SU-DHL-6 (cell line): ENCODE measurements around the gene ASIC3.

Experiments used
- H2AFZ ChIP-seq: fragments of 200-600 bp; sonication (generic); 2 replicates; pipeline ENCODE4 v1.6.1; 2014; ENCODE audit warnings: low read depth, mild to moderate bottlenecking, moderate library complexity, mixed read lengths, antibody characterized with exemption, low read length; ENCODE audit not compliant: severe bottlenecking
- H3F3A ChIP-seq: fragments of 200-600 bp; shearing (Covaris generic); 2 replicates; pipeline ENCODE4 v1.6.0; 2016; ENCODE audit warnings: antibody characterized with exemption, mild to moderate bottlenecking; ENCODE audit not compliant: insufficient read depth
- H3K27ac ChIP-seq: fragments of 200-600 bp; sonication (generic); 2 replicates; pipeline ENCODE4 v1.5.1; 2016; ENCODE audit warnings: low read depth, mild to moderate bottlenecking, low read length, moderate library complexity, mixed read lengths
- H3K27me3 ChIP-seq: fragments of 200-600 bp; sonication (generic), shearing (Covaris generic); 2 replicates; pipeline ENCODE4 v1.6.0; 2014; ENCODE audit warnings: mild to moderate bottlenecking, low read length
- H3K36me3 ChIP-seq: fragments of 200-600 bp; sonication (generic); 2 replicates; pipeline ENCODE4 v1.6.1; 2014; ENCODE audit warnings: mild to moderate bottlenecking, low read length, mixed read lengths
- H3K4me2 ChIP-seq: fragments of 300-600, 200-600 bp; shearing (Covaris generic), sonication (generic); 2 replicates; pipeline ENCODE4 v1.6.0; 2014; ENCODE audit warnings: low read length, low read depth, mild to moderate bottlenecking; ENCODE audit not compliant: poor library complexity, severe bottlenecking
- H3K4me3 ChIP-seq: fragments of 200-600 bp; sonication (generic); 2 replicates; pipeline ENCODE4 v1.5.1; 2014; ENCODE audit warnings: antibody characterized with exemption, low read length, mild to moderate bottlenecking, mixed read lengths; ENCODE audit not compliant: insufficient read depth, poor library complexity, severe bottlenecking
- H3K79me2 ChIP-seq: fragments of 200-600 bp; sonication (generic); 2 replicates; pipeline ENCODE4 v1.6.1; 2014; ENCODE audit warnings: mild to moderate bottlenecking, low read length, moderate library complexity; ENCODE audit not compliant: insufficient read depth
- H3K9ac ChIP-seq: fragments of 200-600 bp; sonication (generic); 2 replicates; pipeline ENCODE4 v1.7.0; 2014; ENCODE audit warnings: mild to moderate bottlenecking, low read length
- H3K9me2 ChIP-seq: fragments of 200-600 bp; sonication (generic); replicated peaks from 2 replicates; pipeline ENCODE4 v1.6.1; 2014; ENCODE audit warnings: low read length; ENCODE audit not compliant: insufficient read depth
- H3K9me3 ChIP-seq: fragments of 200-600 bp; sonication (generic); 2 replicates; pipeline ENCODE4 v1.6.1; 2014; ENCODE audit warnings: low read length, mixed read lengths; ENCODE audit not compliant: insufficient read depth
- H4K20me1 ChIP-seq: fragments of 200-600 bp; sonication (generic); 2 replicates; pipeline ENCODE4 v1.6.1; 2014; ENCODE audit warnings: low read depth, mild to moderate bottlenecking, antibody characterized with exemption, low read length, moderate library complexity, mixed read lengths
- CTCF ChIP-seq: fragments of 200-600 bp; sonication (generic); IDR thresholded peaks from one replicate; pipeline ENCODE4 v1.5.1; 2017; ENCODE audit warnings: antibody characterized with exemption, mild to moderate bottlenecking, low read length, moderate library complexity; ENCODE audit not compliant: insufficient read depth, poor library complexity, severe bottlenecking
- EZH2phosphoT487 ChIP-seq: fragments of 200-600 bp; sonication (generic), shearing (Covaris generic); conservative IDR thresholded peaks from 2 replicates; pipeline ENCODE4 v1.6.1; 2018; ENCODE audit warnings: mild to moderate bottlenecking, antibody characterized with exemption, low read length, moderate library complexity, mixed read lengths

ASIC3 gene

GRCh38 chr7:151091988-151092387 lies 43.7 kb downstream of the ASIC3 start:
- H3K9me2 ChIP-seq, result no peaks in the 10 kb centered on the region
- H3K36me3 ChIP-seq, result no peaks in the 10 kb centered on the region
- no peaks in the 10 kb centered on the region for H3K79me2 ChIP-seq
- no peak overlapping the region for H3K4me3 ChIP-seq
- no peak overlapping the region for H2AFZ ChIP-seq
- no peak overlapping the region for H3K4me2 ChIP-seq
- H4K20me1 ChIP-seq, result no peaks in the 10 kb centered on the region
- H3K9ac ChIP-seq, result no peak overlapping the region
- no peaks in the 10 kb centered on the region for H3K27me3 ChIP-seq
- TF ChIP-seq EZH2phosphoT487, result no peak
- TF ChIP-seq CTCF, result no peak
- no peaks in the 10 kb centered on the region for H3K9me3 ChIP-seq
- H3K27ac ChIP-seq, result no peak overlapping the region
- H3F3A ChIP-seq, result no peaks in the 10 kb centered on the region

GRCh38 chr7:151093748-151094147 lies 45.4 kb downstream of the ASIC3 start:
- no peak overlapping the region for H3K9ac ChIP-seq

GRCh38 chr7:151094675-151095074 lies 46.3 kb downstream of the ASIC3 start:
- H3K9me3 ChIP-seq, result no peaks in the 10 kb centered on the region
- H3K4me3 ChIP-seq, result no peak overlapping the region
- H3K9ac ChIP-seq, result no peak overlapping the region
- H3K36me3 ChIP-seq, result no peaks in the 10 kb centered on the region
- H3K27me3 ChIP-seq, result no peaks in the 10 kb centered on the region
- H2AFZ ChIP-seq, result no peak overlapping the region
- no peak overlapping the region for H3K27ac ChIP-seq
- no peaks in the 10 kb centered on the region for H4K20me1 ChIP-seq
- no peaks in the 10 kb centered on the region for H3F3A ChIP-seq
- TF ChIP-seq EZH2phosphoT487 (no peak), CTCF (no peak)
- no peaks in the 10 kb centered on the region for H3K9me2 ChIP-seq
- no peaks in the 10 kb centered on the region for H3K79me2 ChIP-seq
- no peak overlapping the region for H3K4me2 ChIP-seq

More at GRCh38 chr7:151093748-151094147, 45.4 kb downstream of the ASIC3 start:
- Histone ChIP-seq H3K9me2 (no peaks in the 10 kb centered on the region), H3K79me2 (no peaks in the 10 kb centered on the region), H2AFZ (no peak overlapping the region), H3K36me3 (no peaks in the 10 kb centered on the region), H3K4me2 (no peak overlapping the region), H4K20me1 (no peaks in the 10 kb centered on the region), H3F3A (no peaks in the 10 kb centered on the region), H3K4me3 (no peak overlapping the region), H3K27ac (no peak overlapping the region), H3K27me3 (no peaks in the 10 kb centered on the region), H3K9me3 (no peaks in the 10 kb centered on the region)
- TF ChIP-seq EZH2phosphoT487, result no peak
- TF ChIP-seq CTCF, result no peak
